ENCODE measurements around the gene PCMTD2. TPM values are rescaled to one million over a fixed set of nuclear protein-coding genes. Genes with fewer than 3 reads are reported as not detected.

PCMTD2 gene
- total and polyA plus RNA-seq, 2 of the 8 experiments (the other 6 are each of a cell fraction or from before 2014, with no cell fraction given) = 21.4 to 55.1 TPM

DNA sequence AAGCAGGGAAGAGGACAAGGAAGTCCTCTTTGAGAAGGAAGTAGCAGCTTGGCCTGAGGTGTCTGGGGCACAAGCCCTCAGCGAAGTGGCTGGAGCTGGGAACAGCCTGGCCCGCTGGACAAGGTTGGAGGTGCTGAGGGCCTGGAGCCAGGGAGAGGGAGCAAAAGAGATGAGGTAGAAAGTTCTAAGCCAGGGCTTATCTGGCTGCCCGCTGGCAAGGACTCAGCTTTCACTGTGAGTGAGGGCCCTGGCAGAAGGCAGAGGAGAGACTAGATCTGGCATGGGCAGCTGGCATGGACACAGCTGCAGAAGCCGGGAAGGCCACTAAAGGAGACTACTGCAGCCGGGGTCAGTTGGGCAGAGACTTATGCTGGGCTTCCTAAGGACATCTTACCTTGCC, 21.8 kb upstream of the PCMTD2 start:
- WGBS, 2 experiments (ENCODE audit: extremely low coverage in 1 of 2, insufficient coverage in 1 of 2, insufficient read length in 1 of 2, insufficient replicate concordance in 2 of 2, low coverage in 1 of 2, low lambda C conversion rate in 2 of 2, missing lambda C conversion rate in 1 of 2) = 93% methylated on average over 5 of the region's 5 CpGs; no CpG with 5 or more reads in 1 of the 2 experiments
- Histone ChIP-seq H3K4me2 (ENCODE audit: insufficient read depth in 1 of 2, low read depth in 2 of 2, low read length in 2 of 2) (no peak overlapping the region), H3K27me3 (replicated peaks in 1 of 4; ENCODE audit: control insufficient read depth in 3 of 4, extremely low read depth in 1 of 4, insufficient read depth in 3 of 4, low read length in 3 of 4) (no peaks in the 10 kb centered on the region), H3K79me1 (ENCODE audit: low read depth, low read length) (no peaks in the 10 kb centered on the region), H3K4me1 (replicated peaks in 1 of 4; ENCODE audit: control insufficient read depth in 3 of 4, insufficient read depth in 4 of 4, low read length in 3 of 4) (no peaks in the 10 kb centered on the region), H4K91ac (replicated peaks; ENCODE audit: insufficient read length, low read length) (no peak overlapping the region), H3K27ac (ENCODE audit: low read depth, low read length) (no peak overlapping the region), H3K4ac (replicated peaks; ENCODE audit: insufficient read length, low read depth, low read length) (no peak overlapping the region), H2AK5ac (ENCODE audit: low read depth, low read length) (no peak overlapping the region), H2BK20ac (ENCODE audit: low read length) (no peak overlapping the region), H2AFZ (ENCODE audit: low read length) (no peak overlapping the region), H3K4me3 (ENCODE audit: extremely low read depth in 1 of 4, insufficient read depth in 2 of 4, low read depth in 3 of 4, low read length in 4 of 4) (no peak overlapping the region), H3K9ac (replicated peaks in 1 of 4; ENCODE audit: extremely low read depth in 1 of 4, low read depth in 3 of 4, low read length in 3 of 4) (no peak overlapping the region), H2BK12ac (ENCODE audit: low read depth, low read length) (no peak overlapping the region), H2BK120ac (replicated peaks; ENCODE audit: low read depth, low read length) (no peak overlapping the region), H2BK15ac (ENCODE audit: low read length) (no peak overlapping the region), H3K23me2 (ENCODE audit: low read depth, low read length) (no peaks in the 10 kb centered on the region), H2BK5ac (ENCODE audit: low read depth, low read length) (no peak overlapping the region), H4K8ac (ENCODE audit: extremely low read depth, insufficient read depth, low read length) (no peak overlapping the region), H3K9me3 (ENCODE audit: insufficient read depth in 2 of 2, low read depth in 1 of 2, low read length in 1 of 2) (peaks cover 0 to 25% of the 10 kb centered on the region in 2 experiments; a peak in 1 of 4 replicates), H3K18ac (ENCODE audit: extremely low read depth, low read length) (no peak overlapping the region), H3K79me2 (ENCODE audit: control insufficient read depth in 1 of 2, insufficient read depth in 2 of 2, low read length in 2 of 2) (no peaks in the 10 kb centered on the region), H4K20me1 (replicated peaks in 1 of 2; ENCODE audit: control insufficient read depth in 1 of 2, insufficient read depth in 2 of 2, low read length in 2 of 2) (no peaks in the 10 kb centered on the region), H3K36me3 (ENCODE audit: control insufficient read depth in 2 of 4, insufficient read depth in 4 of 4, low read length in 3 of 4) (no peaks in the 10 kb centered on the region), H4K5ac (ENCODE audit: insufficient read length, low read depth, low read length) (no peak overlapping the region), H3K23ac (ENCODE audit: insufficient read length) (no peak overlapping the region), H3K56ac (replicated peaks; ENCODE audit: insufficient read length, low read depth, low read length) (no peak overlapping the region), H3K14ac (ENCODE audit: insufficient read length) (no peak overlapping the region)
- CTCF ChIA-PET (ENCODE audit: partially characterized antibody) = interaction anchor here (1.2 kb wide), 1 partner anchor 10 kb away, joined by 6 read pairs; no protein-coding TSS in a partner anchor
- POLR2A ChIA-PET (ENCODE audit: partially characterized antibody) = no interaction called here
- DNase-seq (ENCODE audit: low read depth in 1 of 2, low spot score in 2 of 2) (no peak), FAIRE-seq (no peak)
- no peak for TF ChIP-seq SP2 (IDR thresholded peaks at IDR 0.05; ENCODE audit: low read length)
- no peak for TF ChIP-seq EP300 (IDR thresholded peaks at IDR 0.05; ENCODE audit: borderline replicate concordance in 1 of 2, low read depth in 2 of 2, low read length in 2 of 2)
- TF ChIP-seq TAF7 (optimal IDR thresholded peaks at IDR 0.05; ENCODE audit: borderline replicate concordance, low read depth, low read length) = no peak
- TF ChIP-seq EGR1 (IDR thresholded peaks at IDR 0.05; ENCODE audit: borderline replicate concordance, low read depth, low read length) = no peak
- no peak for TF ChIP-seq ASH2L (IDR thresholded peaks at IDR 0.05; ENCODE audit: low read length)
- no peak for TF ChIP-seq POLR2A (IDR thresholded peaks at IDR 0.05; ENCODE audit: control extremely low read depth in 1 of 2, low read depth in 2 of 2, low read length in 2 of 2)
- no peak for TF ChIP-seq CEBPB (IDR thresholded peaks at IDR 0.05; ENCODE audit: low read depth, low read length)
- TF ChIP-seq KDM5A (IDR thresholded peaks at IDR 0.05; ENCODE audit: low read length) = no peak
- TF ChIP-seq PHF8 (conservative IDR thresholded peaks at IDR 0.05; ENCODE audit: low read depth, low read length) = no peak
- TF ChIP-seq CREB1 (IDR thresholded peaks at IDR 0.05) = no peak
- TF ChIP-seq SP1 (IDR thresholded peaks at IDR 0.05; ENCODE audit: low read depth, low read length) = no peak
- TF ChIP-seq CTBP2 (IDR thresholded peaks at IDR 0.05; ENCODE audit: borderline replicate concordance, insufficient read depth, insufficient read length, low read length) = no peak
- TF ChIP-seq, protein P1, sequence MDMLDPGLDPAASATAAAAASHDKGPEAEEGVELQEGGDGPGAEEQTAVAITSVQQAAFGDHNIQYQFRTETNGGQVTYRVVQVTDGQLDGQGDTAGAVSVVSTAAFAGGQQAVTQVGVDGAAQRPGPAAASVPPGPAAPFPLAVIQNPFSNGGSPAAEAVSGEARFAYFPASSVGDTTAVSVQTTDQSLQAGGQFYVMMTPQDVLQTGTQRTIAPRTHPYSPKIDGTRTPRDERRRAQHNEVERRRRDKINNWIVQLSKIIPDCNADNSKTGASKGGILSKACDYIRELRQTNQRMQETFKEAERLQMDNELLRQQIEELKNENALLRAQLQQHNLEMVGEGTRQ (IDR thresholded peaks at IDR 0.05; ENCODE audit: low read length) = no peak
- TF ChIP-seq TCF12 (IDR thresholded peaks at IDR 0.05; ENCODE audit: low read depth, low read length) = no peak
- no peak for TF ChIP-seq HDAC2 (IDR thresholded peaks at IDR 0.05; ENCODE audit: borderline replicate concordance in 1 of 2, low read depth in 2 of 2, low read length in 2 of 2)
